GM15510 (cell line): ENCODE data around the gene CPHXL2.

ENCODE experiments used
- POLR2A ChIP-seq: IDR thresholded peaks from 3 replicates; pipeline ENCODE4 v1.6.1; 2011; ENCODE audit warnings: borderline replicate concordance; ENCODE audit not compliant: insufficient read length; ENCODE audit errors: extremely low read depth

The CPHXL2 gene

DNA sequence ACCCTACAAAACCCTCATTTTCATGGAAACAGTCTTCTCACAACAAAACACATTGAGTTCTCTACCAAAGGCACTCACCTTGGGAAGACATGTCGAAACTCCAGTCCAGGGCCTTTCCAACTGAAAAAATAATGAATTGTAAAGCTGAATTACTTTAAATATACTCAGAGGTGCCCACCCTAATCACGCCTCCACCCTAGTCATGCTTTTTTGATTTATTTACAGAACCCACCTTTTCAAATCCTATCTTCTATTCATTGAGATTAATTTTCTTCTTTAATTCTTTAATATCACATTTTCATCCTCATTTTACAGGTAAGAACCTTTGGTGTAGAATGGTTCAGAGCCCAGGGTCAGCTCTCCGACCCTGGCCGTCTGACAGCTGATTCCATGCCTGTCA is at the start of gene CPHXL2:
Gene CPHXL2 (minus strand): TSS at position 101 of the 400 bp plus-strand sequence. CDS start 10 bp downstream, at position 91.
- no peak for TF ChIP-seq POLR2A

GRCh38 chr16:75726390-75726789 is 49.6 kb upstream of the CPHXL2 start, which contains the start of gene CPHXL:
Gene CPHXL, minus strand, starts transcription at chr16:75726490. Its CDS starts 48 bp downstream, at chr16:75726442.
- TF ChIP-seq POLR2A, result no peak

GRCh38 chr16:75718452-75718851 is 41.6 kb upstream of the CPHXL2 start:
- TF ChIP-seq POLR2A, result no peak

DNA sequence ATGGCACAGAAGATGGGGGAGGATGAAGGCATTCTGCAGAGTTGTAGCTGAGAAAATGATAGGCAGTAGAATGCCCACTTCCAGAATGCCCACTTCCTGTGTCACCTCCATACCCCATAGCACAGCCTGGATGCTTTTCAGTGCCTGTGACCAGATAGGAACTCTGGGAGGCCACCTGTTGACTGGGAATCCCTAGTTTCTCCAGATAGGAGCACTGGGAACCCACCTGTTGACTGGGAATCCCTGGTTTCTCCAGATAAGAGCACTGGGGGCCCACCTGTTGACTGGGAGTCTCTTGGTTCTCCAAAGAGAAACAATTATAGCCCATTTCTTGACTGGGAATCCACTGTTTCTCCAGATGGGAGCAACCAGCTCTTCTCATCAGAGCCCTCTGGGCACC is 37.9 kb upstream of the CPHXL2 start:
- TF ChIP-seq POLR2A, result no peak

DNA sequence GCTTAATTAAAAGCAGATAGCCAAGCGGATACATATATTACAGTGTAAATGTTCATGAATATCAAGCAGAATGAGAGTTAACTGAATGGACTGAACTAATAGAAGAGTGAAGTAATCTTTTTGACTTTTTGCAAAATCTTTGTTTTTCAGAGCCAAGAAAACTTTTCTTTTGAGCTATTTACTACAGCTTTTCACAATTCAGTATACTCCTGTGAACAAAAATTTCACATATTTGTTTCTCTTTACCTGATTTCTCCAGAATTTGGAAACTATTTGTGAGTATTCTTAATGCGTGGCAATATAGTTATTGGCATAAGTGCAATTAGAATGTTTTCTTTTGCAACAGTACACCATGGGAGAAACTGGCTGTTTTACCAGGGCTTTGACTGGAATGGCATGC is 33.5 kb upstream of the CPHXL2 start:
- no peak for TF ChIP-seq POLR2A

GRCh38 chr16:75703306-75703705 is 26.5 kb upstream of the CPHXL2 start:
- no peak for TF ChIP-seq POLR2A

DNA sequence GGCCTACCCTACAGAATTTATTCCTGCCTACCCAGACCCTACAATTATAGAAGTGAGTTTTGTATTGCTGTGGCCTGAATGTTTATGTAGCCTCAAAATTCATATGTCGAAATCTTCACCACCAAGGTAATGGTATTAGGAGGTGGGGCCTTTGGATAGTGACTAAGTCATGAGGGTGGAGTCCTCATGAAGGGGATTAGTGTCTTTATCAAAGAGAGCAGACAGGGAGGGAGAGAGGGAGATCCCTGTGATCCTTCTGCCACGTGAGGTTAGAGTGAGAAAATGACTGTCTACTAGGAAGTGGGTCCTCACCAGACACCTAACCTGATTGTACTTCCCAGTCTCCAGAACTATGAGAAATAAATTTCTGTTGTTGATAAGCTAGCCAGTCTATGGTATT is 25.4 kb upstream of the CPHXL2 start:
- TF ChIP-seq POLR2A, result no peak

GRCh38 chr16:75701361-75701760 is 24.6 kb upstream of the CPHXL2 start, which contains the start of gene DUXB:
Gene DUXB, minus strand, starts transcription at chr16:75701461. Its CDS starts 43 bp downstream, at chr16:75701418.
- no peak for TF ChIP-seq POLR2A

GRCh38 chr16:75697571-75697970 is 20.8 kb upstream of the CPHXL2 start:
- no peak for TF ChIP-seq POLR2A

DNA sequence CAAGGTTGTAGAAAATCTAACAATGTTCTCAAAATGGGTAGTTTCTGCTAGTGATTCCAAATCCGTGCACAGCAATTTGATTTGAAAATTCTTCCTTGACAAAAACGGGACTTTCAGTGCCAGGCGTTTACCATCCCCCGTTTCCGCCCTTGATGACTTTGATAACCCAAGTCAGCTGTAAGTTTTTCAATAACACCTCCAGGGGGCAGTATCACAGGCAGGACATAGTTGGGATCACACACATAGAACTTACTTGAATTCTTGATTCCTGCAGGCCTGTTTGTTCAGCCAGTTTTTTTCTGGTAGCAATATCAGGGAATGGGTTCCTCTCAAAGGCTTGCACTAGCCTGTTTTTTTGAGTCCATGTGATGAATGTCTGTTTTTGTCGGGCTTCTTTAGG is 18.9 kb upstream of the CPHXL2 start:
- TF ChIP-seq POLR2A, result no peak

DNA sequence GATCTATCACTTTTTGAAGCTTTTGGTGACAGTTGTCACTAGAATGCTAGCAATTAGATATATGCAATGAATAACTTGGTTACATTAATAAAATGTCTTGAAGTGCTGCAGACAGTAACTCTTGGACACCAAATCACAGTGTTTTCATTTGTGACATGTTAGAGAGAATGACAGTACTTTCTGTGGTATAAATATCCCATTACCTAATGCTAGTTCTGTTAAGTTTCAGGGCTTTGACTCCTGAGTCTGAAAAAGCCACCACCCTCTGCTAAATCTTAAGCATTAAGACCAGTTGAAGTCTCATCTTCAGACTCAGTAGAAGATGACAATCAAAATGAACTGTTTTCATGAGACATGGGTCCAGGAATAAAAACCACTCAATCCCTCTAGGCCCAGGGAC is 10.6 kb upstream of the CPHXL2 start:
- TF ChIP-seq POLR2A, result no peak

DNA sequence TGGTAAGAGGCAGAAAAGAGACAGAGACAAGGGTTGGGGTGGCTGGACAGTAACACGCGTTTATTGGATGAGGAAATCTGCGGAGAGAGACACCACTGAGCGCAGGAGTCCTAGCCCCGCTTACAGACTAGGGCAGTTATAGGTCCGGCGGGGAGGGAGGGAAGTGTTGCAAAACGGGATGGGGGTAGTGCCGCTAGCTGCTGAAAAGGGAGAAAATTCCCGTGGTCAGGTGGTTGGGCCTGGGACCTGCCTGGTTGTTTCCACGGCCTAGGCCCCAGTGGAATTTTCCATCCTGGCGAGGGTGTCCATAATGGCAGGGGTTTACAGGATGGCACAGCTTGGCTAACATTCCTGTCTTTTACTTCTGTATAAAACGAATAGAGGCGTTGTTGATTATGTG is 5.5 kb upstream of the CPHXL2 start:
- TF ChIP-seq POLR2A, result no peak

DNA sequence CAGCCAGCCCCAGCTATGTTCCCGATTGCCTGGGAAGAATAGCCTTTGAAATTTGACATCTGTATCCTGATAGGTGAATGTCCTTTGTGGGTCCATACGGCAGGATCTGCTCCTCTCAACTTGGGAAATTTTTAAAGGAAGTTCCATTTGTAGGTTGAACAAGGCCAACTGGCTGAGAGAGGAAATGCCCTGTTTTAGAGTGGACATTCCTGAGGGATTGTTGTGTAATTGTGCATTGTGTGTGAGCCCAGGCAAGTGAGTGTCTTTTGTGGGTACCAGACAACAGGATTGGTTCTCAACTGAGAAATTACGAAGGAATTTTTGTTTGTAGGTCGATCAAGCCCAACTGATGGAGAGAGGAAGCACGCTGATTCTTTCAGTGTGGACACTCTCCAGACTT is 2.6 kb upstream of the CPHXL2 start:
- TF ChIP-seq POLR2A, result no peak

- TF ChIP-seq POLR2A, result no peak
These were observed 9.3 kb downstream of the CPHXL2 start for GRCh38 chr16:75667503-75667902.

DNA sequence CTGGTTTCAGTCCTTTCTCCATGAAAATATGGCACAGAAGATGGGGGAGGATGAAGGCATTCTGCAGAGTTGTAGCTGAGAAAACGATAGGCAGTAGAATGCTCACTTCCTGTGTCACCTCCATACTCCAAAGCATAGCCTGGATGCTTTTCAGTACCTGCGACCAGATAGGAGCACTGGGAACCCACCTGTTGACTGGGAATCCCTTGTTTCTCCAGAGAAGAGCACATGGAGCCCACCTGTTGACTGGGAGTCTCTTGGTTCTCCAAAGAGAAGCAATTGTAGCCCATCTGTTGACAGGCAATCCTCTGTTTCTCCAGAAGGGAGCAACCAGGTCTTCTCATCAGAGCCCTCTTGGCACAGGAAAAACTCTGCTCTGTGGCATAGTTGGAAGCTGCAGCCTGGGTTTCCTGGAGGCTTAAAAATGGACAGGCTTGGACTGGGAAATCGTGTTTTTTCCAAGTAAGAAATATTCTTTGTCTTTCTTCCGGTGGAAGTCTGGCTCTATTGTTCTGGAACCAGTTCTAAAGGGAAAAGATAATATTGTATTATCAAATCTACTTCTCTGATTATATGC is 16.0 kb downstream of the CPHXL2 start:
- no peak for TF ChIP-seq POLR2A

DNA sequence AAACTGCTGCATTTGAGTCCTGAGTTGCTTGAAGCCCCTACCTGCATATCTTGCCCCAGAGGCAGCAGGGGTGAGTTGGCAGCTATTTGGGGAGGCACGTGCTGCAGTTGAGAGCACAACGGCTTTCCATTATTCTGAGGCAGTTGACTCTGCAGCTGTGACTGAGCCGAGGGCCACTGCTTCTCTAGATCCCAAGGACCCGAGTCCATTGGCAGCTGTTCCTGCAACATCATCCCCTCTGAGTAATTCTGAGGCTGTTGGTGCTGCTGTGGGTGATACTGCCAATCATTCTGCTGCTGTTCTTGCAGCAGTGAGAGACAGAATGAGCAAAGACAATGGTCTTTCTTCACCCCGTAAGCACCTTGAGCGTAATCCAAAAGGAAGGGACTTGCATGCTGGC is 16.5 kb downstream of the CPHXL2 start:
- no peak for TF ChIP-seq POLR2A

GRCh38 chr16:75658175-75658574 is 18.6 kb downstream of the CPHXL2 start:
- TF ChIP-seq POLR2A, result no peak
